HG02970 (cell line): ENCODE data around the gene BMP5.

Experiments
- ATAC-seq: cut with Tn5 transposase; IDR thresholded peaks from one replicate; pipeline ENCODE4 v1.9.1; 2021; ENCODE audit warnings: mild to moderate bottlenecking, moderate library complexity, moderate number of reproducible peaks; ENCODE audit not compliant: unreplicated experiment, low FRiP score

The BMP5 gene

GRCh38 chr6:55820696-55821095, 54.7 kb downstream of the BMP5 start:
- ATAC-seq: no peak

- no peak for ATAC-seq
Measured at GRCh38 chr6:55819811-55820210, 55.6 kb downstream of the BMP5 start.

- ATAC-seq: no peak
Measured at GRCh38 chr6:55818482-55818881, 56.9 kb downstream of the BMP5 start.

- no peak for ATAC-seq
Measured at GRCh38 chr6:55812509-55812908, 62.9 kb downstream of the BMP5 start.

GRCh38 chr6:55811074-55811473, 64.3 kb downstream of the BMP5 start:
- no peak for ATAC-seq

- no peak for ATAC-seq
Measured at GRCh38 chr6:55802259-55802658, 73.1 kb downstream of the BMP5 start.

DNA sequence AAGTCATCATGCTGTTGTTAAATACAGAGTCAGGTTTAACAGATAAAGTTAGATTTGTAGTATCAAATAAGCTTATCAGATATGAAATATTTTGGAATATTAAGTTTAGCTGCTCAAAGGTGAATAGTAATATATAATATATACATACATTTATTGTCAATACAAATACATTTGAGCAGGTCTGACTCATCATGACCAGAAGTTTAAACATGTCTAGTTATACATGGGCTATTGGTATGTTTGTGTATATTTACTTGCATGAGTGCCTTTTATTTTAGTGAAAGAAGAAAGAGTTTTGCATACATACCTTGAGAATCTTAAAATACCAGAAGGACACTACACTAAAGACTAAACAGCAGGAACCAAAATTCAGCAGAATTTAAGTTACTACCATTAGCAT, 76.8 kb downstream of the BMP5 start:
- ATAC-seq: no peak

DNA sequence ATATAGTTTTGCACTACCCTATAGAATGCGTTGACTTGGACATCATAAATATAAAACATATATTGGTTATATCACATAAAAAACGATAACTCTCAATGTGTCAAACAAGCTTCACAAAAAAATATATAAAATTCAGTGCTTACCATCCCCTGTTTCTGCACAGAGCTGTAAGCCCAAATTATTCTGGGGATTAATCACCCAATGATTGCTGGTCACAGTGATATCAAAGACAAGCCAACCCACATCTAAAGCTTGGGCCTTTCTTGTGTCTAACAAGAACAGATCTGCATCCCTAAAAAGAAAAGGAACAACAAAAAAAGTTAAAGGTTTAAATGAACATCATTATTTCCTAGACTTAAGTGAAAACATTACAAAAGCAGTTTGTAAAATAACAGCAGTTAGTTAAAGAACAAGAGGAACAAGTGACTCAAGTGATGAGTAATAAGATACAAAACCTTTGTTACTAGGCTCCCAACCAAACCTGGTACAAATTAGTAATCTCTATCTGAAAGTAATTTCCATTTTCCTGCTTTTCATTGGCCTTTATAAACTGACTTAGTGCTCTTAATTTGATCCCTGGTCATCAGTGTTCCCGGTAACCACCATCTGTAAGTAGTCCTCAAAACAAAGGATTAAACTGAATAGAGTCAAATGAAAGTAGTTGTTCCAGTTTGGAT, 81.1 kb downstream of the BMP5 start:
- ATAC-seq: no peak

GRCh38 chr6:55785273-55785672, 90.1 kb downstream of the BMP5 start:
- ATAC-seq: no peak

DNA sequence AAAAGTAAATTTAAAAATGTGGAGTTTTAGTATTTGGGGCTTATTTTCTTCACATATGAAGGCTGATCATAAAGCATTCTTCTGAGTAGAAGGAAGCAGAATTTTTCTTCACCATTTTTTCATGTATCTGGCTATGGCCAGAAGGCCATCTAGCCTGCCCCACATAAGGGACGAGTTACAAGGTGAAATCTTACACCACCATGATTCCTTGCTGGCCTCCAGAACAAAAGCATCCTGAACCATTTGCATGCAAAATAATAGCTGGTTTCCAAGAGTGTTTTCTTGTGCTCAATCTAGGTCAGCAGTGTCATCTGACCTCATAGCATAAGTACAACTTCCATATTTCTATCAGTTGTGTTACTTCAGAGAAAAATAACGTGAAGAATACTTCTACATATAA, 93.1 kb downstream of the BMP5 start:
- no peak for ATAC-seq

- no peak for ATAC-seq
Measured at GRCh38 chr6:55778705-55779104, 96.7 kb downstream of the BMP5 start.

DNA sequence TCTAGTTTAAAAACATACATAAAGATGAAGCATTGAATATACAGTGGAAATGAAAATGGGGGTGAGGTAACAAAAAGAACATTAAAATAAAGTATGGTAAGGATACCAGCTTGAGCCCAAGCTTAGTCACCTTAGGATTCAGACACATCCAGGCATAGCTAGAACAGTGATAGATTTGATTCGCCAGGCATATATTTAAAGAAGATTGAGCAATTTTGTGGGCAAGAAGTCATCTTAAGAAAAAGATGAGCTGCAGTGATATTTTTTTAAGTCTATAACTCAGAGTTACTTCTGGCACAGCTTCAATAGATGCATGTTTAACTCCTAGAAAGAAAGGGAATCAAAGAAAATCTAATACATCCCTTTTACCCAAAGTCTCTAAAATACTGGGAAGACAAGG, 97.9 kb downstream of the BMP5 start:
- no peak for ATAC-seq

GRCh38 chr6:55776113-55776512, 99.3 kb downstream of the BMP5 start:
- no peak for ATAC-seq

GRCh38 chr6:55775029-55775318, 100.4 kb downstream of the BMP5 start:
- no peak for ATAC-seq

GRCh38 chr6:55774286-55775028, 100.9 kb downstream of the BMP5 start:
- no peak for ATAC-seq

GRCh38 chr6:55773620-55774216, 101.7 kb downstream of the BMP5 start:
- ATAC-seq: no peak

DNA sequence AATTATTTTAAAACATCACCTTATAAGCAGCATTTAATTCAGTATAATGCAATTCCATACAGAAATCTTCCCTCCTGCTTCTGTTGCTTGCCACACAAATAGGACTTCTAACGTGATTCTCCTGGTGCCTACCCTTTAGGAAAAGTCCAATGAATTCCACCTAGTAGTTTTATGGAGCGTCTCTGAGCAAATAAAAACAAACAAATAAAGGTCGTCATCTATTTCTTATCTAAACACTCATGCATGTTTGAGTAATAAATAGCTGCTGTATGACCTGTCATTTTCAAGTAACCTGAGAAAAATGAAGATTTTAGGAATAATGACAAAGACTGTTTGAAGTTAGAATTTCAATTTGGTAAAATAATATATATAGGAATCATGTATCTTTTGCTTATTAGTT, 102.7 kb downstream of the BMP5 start:
- ATAC-seq: no peak

DNA sequence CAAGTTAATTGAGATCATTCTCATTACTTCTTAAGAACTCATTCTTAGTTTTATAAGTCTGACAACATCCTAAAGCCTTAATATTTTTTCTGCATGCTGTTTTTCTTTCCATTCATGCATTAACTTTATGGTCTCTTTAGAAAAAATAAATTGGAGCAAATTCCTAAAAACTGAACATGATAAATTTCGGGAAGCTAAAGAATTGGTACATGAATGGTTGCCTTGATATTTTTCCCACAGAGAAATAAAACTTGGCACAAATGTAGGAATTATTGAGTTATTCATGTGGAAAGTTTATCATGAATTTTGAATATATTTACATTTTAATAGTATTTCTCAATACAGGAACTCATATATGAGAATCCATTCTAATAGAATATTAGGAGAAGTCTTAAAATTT, 115.9 kb downstream of the BMP5 start:
- no peak for ATAC-seq

DNA sequence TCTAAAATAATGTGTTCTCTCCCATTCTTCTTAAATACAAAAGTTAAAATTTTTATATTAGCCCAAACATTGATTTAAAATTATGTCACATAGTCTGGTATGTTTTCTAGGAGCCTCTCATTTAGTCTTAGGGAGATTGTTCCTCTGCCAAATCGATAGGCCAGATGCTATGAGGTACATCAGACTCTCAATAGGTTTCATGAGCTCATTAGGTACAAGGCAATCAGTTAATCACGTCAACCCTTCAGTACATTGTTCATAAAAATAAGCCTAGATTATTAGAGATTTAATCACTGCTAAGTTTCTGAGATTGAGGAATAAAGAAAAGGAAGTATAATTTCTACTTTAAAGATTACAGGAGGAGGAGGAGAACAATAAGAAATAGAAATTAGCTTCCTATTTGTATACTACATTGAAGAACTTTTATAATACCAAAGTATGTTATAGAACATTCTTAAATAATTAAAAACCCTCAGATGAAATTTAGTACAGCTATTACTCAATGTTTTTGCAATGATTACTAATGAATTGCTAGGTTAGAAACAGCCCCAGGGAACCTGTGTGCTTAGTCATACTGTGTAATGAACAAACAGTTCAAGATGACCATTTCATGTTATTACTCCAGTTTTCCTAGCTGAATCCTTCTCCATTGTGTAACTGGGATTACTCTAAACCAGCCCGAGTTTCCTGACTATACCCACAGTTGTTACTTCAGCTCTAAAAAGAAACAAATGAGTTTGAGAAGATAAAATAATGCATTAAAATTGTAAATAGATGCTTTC, 117.0 kb downstream of the BMP5 start:
- ATAC-seq: no peak

DNA sequence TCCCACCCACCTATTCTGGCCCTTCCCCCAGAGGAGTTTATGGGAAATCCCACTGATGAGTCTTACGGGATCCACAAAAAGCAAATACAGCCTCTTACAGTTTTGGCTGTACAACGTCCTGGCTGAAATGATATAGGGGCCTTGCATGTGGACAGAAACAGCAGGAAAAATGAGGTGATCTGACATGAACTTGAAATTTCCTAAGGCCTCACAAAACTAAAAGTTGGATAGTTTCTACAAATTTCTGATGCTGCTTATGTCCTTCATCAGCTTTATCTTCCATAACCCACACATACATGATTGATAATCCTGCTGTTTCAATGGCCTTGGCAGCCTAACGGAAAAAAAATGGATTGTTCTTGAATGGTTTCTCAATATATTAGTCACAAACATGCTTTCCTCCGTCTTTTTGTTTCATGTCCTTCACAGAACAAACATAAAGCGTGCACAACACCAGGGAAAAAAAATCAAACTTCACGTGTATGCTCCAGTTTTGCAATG, 118.8 kb downstream of the BMP5 start:
- ATAC-seq: no peak

DNA sequence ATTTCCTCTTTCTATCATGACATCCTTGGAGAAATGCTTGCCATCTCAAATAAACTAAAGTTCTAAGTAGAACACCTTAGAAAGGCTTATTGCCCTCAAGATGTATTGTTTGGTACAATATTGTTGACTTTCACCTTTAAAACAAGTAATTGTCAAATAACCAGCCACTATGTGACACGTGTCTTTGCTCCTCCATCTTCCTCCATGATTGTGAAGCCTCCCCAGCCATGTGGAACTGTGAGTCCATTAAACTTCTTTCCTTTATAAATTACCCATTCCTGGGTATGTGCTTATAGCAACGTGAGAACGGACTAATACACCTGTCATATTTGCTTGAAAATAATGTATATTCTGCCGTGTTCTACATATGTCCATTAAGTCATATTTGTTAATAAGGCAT, 126.5 kb downstream of the BMP5 start:
- ATAC-seq: no peak
